Left ventricle myocardium superior (tissue), 1 donor: ENCODE results near the gene CDK14. TPM values are rescaled to one million over a fixed set of nuclear protein-coding genes. Genes with fewer than 3 reads are reported as not detected.

ENCODE experiments used
- ATAC-seq: fragments of 200-7000 bp; cut with Tn5 transposase; one replicate; pipeline ENCODE4 v1.9.1; 2020; ENCODE audit warnings: mild to moderate bottlenecking, moderate library complexity
- DNase-seq: peaks from one replicate; pipeline ENCODE4 v3.0.0-alpha.2; 2020
- intact Hi-C: fragments of 100-400 bp; cut with micrococcal nuclease; formaldehyde crosslinking; loops from one replicate; pipeline ENCODE4 v1.11.0; 2022
- total RNA-seq: library from RNA; stranded (reverse); fragmentation: NEBNext Ultra II Directional; extraction: Animal tissue kit (Norgen Biotek cat#: 25700); gene quantifications from one replicate; pipeline ENCODE4 v1.2.1, GENCODE V29; 2021
- donor health status: DM: no; HTN: yes; CAD: no; lungs with severe emphysema.

CDK14 gene
- total RNA-seq, 1 donor from 2014 or later, result 23.9 TPM

- no peak for DNase-seq
- intact Hi-C loops, result no loop called here
- ATAC-seq, result no peak
Observed at GRCh38 chr7:91128683-91129348, 532.7 kb downstream of the CDK14 start.

GRCh38 chr7:91135300-91135699 is 539.2 kb downstream of the CDK14 start:
- DNase-seq, result no peak
- intact Hi-C loops, result no loop called here
- no peak for ATAC-seq

GRCh38 chr7:91135703-91136430 is 539.7 kb downstream of the CDK14 start:
- intact Hi-C loops, result no loop called here

GRCh38 chr7:91137153-91137787 is 541.1 kb downstream of the CDK14 start:
- DNase-seq, result no peak
- no peak for ATAC-seq
- intact Hi-C loops, result no loop called here

More at GRCh38 chr7:91135703-91136430, 539.7 kb downstream of the CDK14 start:
- no peak for ATAC-seq
- no peak for DNase-seq

- ATAC-seq (no peak), DNase-seq (no peak)
- intact Hi-C loops, result no loop called here
Observed at GRCh38 chr7:91137788-91138368, 541.8 kb downstream of the CDK14 start.

GRCh38 chr7:91140286-91140685 is 544.2 kb downstream of the CDK14 start:
- no peak for ATAC-seq
- intact Hi-C loops, result no loop called here
- DNase-seq, result no peak

GRCh38 chr7:91140982-91141381 is 544.9 kb downstream of the CDK14 start:
- intact Hi-C loops, result no loop called here
- DNase-seq (no peak), ATAC-seq (no peak)

- intact Hi-C loops, result no loop called here
Observed at GRCh38 chr7:91142743-91143142, 546.6 kb downstream of the CDK14 start.

GRCh38 chr7:91149341-91150246 is 553.5 kb downstream of the CDK14 start:
- ATAC-seq, result no peak
- DNase-seq, result no peak
- intact Hi-C loops, result no loop called here

More at GRCh38 chr7:91142743-91143142, 546.6 kb downstream of the CDK14 start:
- ATAC-seq (no peak), DNase-seq (no peak)

- DNase-seq (no peak), ATAC-seq (no peak)
- intact Hi-C loops, result no loop called here
Observed at GRCh38 chr7:91151916-91152315, 555.8 kb downstream of the CDK14 start.

- ATAC-seq, result no peak
- intact Hi-C loops, result no loop called here
- DNase-seq, result no peak
Observed at GRCh38 chr7:91156316-91157185, 560.4 kb downstream of the CDK14 start.

- intact Hi-C loops, result no loop called here
- ATAC-seq (no peak), DNase-seq (no peak)
Observed at GRCh38 chr7:91157579-91158320, 561.6 kb downstream of the CDK14 start.

GRCh38 chr7:91162436-91162835 is 566.3 kb downstream of the CDK14 start:
- no peak for ATAC-seq
- intact Hi-C loops, result no loop called here
- DNase-seq, result no peak

GRCh38 chr7:91164506-91164905 is 568.4 kb downstream of the CDK14 start:
- DNase-seq (no peak), ATAC-seq (no peak)
- intact Hi-C loops, result no loop called here

- DNase-seq, result no peak
- ATAC-seq, result peak; percentile 26
- intact Hi-C loops, result no loop called here
Observed at GRCh38 chr7:91165006-91165845, 569.1 kb downstream of the CDK14 start.

- ATAC-seq (no peak), DNase-seq (no peak)
- intact Hi-C loops, result no loop called here
Observed at GRCh38 chr7:91165846-91166230, 569.7 kb downstream of the CDK14 start.
